NCI-H69 (cell line): Measurements from ENCODE around the gene MBNL3.
"Not testable (repeated sequence)": the region's sequence is repeated elsewhere in the genome, so short reads cannot be mapped to it uniquely, and the experiment has no call there.

Experiments used
- DNase-seq: peaks from one replicate; lab custom pipeline; 2025; lab: John Stamatoyannopoulos, UW

MBNL3 gene

GRCh38 chrX:132480581-132481203 is 8.1 kb downstream of the MBNL3 start:
- DNase-seq = peak; percentile 69

GRCh38 chrX:132474544-132475248 is 14.1 kb downstream of the MBNL3 start:
- DNase-seq = no peak

GRCh38 chrX:132472397-132472796 is 16.4 kb downstream of the MBNL3 start:
- DNase-seq = no peak

- no peak for DNase-seq
These were observed 18.0 kb downstream of the MBNL3 start for GRCh38 chrX:132470831-132471230.

GRCh38 chrX:132470179-132470578 is 18.7 kb downstream of the MBNL3 start:
- no peak for DNase-seq

GRCh38 chrX:132468454-132468853 is 20.4 kb downstream of the MBNL3 start:
- DNase-seq = no peak

GRCh38 chrX:132467989-132468388 is 20.8 kb downstream of the MBNL3 start:
- no peak for DNase-seq

- DNase-seq = no peak
These were observed 21.8 kb downstream of the MBNL3 start for GRCh38 chrX:132467026-132467425.

- DNase-seq = no peak
These were observed 25.4 kb downstream of the MBNL3 start for GRCh38 chrX:132463411-132463810.

- DNase-seq = no peak
These were observed 27.0 kb downstream of the MBNL3 start for GRCh38 chrX:132461886-132462285.

- no peak for DNase-seq
These were observed 35.8 kb downstream of the MBNL3 start for GRCh38 chrX:132452911-132453550.

- DNase-seq = not testable (repeated sequence)
These were observed 42.9 kb downstream of the MBNL3 start for GRCh38 chrX:132445909-132446308.

GRCh38 chrX:132444936-132445335 is 43.9 kb downstream of the MBNL3 start:
- no peak for DNase-seq

GRCh38 chrX:132443196-132444135 is 45.4 kb downstream of the MBNL3 start:
- no peak for DNase-seq

- DNase-seq = no peak
These were observed 46.1 kb downstream of the MBNL3 start for GRCh38 chrX:132442691-132443090.

GRCh38 chrX:132435222-132435621 is 53.6 kb downstream of the MBNL3 start:
- DNase-seq = no peak

- no peak for DNase-seq
These were observed 55.3 kb downstream of the MBNL3 start for GRCh38 chrX:132433551-132433950.

- peak; percentile 46 for DNase-seq
These were observed 55.8 kb downstream of the MBNL3 start for GRCh38 chrX:132433001-132433400.

GRCh38 chrX:132428896-132429295 is 59.9 kb downstream of the MBNL3 start:
- peak; percentile 3 for DNase-seq

GRCh38 chrX:132426695-132427281 is 62.0 kb downstream of the MBNL3 start:
- DNase-seq = no peak

- no peak for DNase-seq
These were observed 63.0 kb downstream of the MBNL3 start for GRCh38 chrX:132425744-132426318.
